ENCODE measurements around the gene R3HCC1L. TPM values are rescaled to one million over a fixed set of nuclear protein-coding genes. Genes with fewer than 3 reads are reported as not detected.

Gene R3HCC1L
- total and polyA plus RNA-seq, 2 donors (not counting 1 experiment from before 2014, with no cell fraction given) = 11.6 to 25.1 TPM

DNA sequence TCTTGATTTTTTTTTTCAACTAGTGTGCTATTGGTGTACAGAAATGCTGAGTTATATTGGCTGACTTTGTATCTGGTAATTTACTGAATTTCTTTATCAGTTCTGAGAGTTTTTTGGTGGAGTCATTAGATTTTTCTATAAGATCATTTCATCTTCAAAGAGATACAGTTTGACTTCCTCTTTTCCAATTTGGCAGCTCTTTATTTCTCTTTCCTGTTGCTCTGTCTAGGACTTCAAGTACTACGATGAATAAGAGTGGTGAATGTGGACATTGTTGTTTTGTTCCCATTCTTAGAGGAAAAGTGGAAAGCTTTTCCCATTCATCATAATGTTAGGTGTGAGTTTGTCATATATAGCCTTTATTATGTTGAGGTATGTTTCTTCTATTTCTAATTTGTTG is 83.3 kb downstream of the R3HCC1L start:
- H2AFZ ChIP-seq (ENCODE audit: insufficient read depth, low read depth, low read length, poor library complexity, severe bottlenecking) = no peak overlapping the region
- WGBS (ENCODE audit: insufficient coverage) = no CpG with 5 or more reads among the region's 1 CpG
- no peak for ATAC-seq (ENCODE audit: low read depth)
- TF ChIP-seq, protein P1, sequence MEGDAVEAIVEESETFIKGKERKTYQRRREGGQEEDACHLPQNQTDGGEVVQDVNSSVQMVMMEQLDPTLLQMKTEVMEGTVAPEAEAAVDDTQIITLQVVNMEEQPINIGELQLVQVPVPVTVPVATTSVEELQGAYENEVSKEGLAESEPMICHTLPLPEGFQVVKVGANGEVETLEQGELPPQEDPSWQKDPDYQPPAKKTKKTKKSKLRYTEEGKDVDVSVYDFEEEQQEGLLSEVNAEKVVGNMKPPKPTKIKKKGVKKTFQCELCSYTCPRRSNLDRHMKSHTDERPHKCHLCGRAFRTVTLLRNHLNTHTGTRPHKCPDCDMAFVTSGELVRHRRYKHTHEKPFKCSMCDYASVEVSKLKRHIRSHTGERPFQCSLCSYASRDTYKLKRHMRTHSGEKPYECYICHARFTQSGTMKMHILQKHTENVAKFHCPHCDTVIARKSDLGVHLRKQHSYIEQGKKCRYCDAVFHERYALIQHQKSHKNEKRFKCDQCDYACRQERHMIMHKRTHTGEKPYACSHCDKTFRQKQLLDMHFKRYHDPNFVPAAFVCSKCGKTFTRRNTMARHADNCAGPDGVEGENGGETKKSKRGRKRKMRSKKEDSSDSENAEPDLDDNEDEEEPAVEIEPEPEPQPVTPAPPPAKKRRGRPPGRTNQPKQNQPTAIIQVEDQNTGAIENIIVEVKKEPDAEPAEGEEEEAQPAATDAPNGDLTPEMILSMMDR (IDR thresholded peaks at IDR 0.05) = no peak
- no peak for TF ChIP-seq EZH2 (IDR thresholded peaks at IDR 0.05; ENCODE audit: borderline replicate concordance, insufficient read depth, low read depth, low read length, poor library complexity, severe bottlenecking)
- Mint-ChIP-seq H3K4me3 (no peak overlapping the region), H3K27ac (no peak overlapping the region), H3K4me1 (peaks cover 23% of the 10 kb centered on the region), H3K9me3 (ENCODE audit: insufficient read depth) (peaks cover 8% of the 10 kb centered on the region), H3K27me3 (no peaks in the 10 kb centered on the region)
- ChIA-PET POLR2A (no interaction called here), CTCF (no interaction called here)
- H3K27ac ChIP-seq (ENCODE audit: low read length in 2 of 2) = no peak overlapping the region
- no peak overlapping the region for H3K4me3 ChIP-seq (ENCODE audit: control extremely low read depth in 1 of 5, extremely low read depth in 1 of 5, insufficient read depth in 1 of 5, low read depth in 2 of 5, low read length in 4 of 5)
- no peaks in the 10 kb centered on the region for H3K4me1 ChIP-seq (ENCODE audit: control insufficient read depth in 2 of 2, insufficient read depth in 2 of 2, low read length in 2 of 2)
- DNase-seq = no peak
- peaks cover 5 to 18% (median 10%) of the 10 kb centered on the region in 3 donors for H3K9me3 ChIP-seq (ENCODE audit: control extremely low read depth in 1 of 3, control insufficient read depth in 2 of 3, insufficient read depth in 1 of 3, low read length in 2 of 3)
- peaks cover 20% of the 10 kb centered on the region for H3K79me2 ChIP-seq (ENCODE audit: control insufficient read depth, insufficient read depth, low read length)
- intact Hi-C loops (cut with micrococcal nuclease) = no loop called here
- H3K4me2 ChIP-seq (replicated peaks; ENCODE audit: low read depth, low read length, poor library complexity, severe bottlenecking) = no peak overlapping the region
- H3K36me3 ChIP-seq (replicated peaks in 1 of 2; ENCODE audit: control extremely low read depth in 1 of 2, control insufficient read depth in 1 of 2, extremely low read depth in 1 of 2, insufficient read depth in 2 of 2, low read length in 1 of 2) = peaks cover 3 to 5% of the 10 kb centered on the region in 2 experiments
- H3K9ac ChIP-seq (ENCODE audit: low read length) = no peak overlapping the region
- H3K27me3 ChIP-seq (replicated peaks in 1 of 4; ENCODE audit: control extremely low read depth in 1 of 4, control insufficient read depth in 3 of 4, insufficient read depth in 4 of 4, low read length in 3 of 4) = no peaks in the 10 kb centered on the region
- H4K20me1 ChIP-seq (ENCODE audit: control insufficient read depth, insufficient read depth, low read length, poor library complexity, severe bottlenecking) = no peaks in the 10 kb centered on the region

DNA sequence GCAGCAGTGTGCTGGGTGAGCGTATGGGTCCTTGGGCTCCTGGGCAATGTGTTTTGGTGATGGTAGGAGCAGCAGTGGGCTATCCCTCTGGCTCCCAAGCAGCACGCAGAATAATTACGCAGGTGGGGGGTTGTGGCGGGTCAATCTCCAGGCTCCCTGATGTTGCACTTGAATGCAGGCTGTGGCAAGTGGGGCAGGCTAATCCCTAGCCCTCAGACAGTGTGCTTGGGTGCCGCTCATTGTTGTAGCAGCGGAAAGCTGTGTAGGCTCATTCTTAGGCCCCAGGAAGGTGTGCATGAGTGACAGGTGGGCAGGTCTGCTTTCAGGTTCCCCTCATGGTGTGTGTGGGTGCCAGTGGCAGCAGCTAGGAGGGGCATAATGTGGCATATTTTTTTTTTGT is 89.4 kb downstream of the R3HCC1L start:
- ChIA-PET POLR2A (no interaction called here), CTCF (no interaction called here)
- Histone ChIP-seq H3K4me1 (ENCODE audit: control insufficient read depth in 2 of 2, insufficient read depth in 2 of 2, low read length in 2 of 2) (no peaks in the 10 kb centered on the region), H3K4me2 (replicated peaks; ENCODE audit: low read depth, low read length, poor library complexity, severe bottlenecking) (no peak overlapping the region), H4K20me1 (ENCODE audit: control insufficient read depth, insufficient read depth, low read length, poor library complexity, severe bottlenecking) (peaks cover 13% of the 10 kb centered on the region), H3K27me3 (replicated peaks in 1 of 4; ENCODE audit: control extremely low read depth in 1 of 4, control insufficient read depth in 3 of 4, insufficient read depth in 4 of 4, low read length in 3 of 4) (no peaks in the 10 kb centered on the region), H3K9me3 (ENCODE audit: control extremely low read depth in 1 of 3, control insufficient read depth in 2 of 3, insufficient read depth in 1 of 3, low read length in 2 of 3) (peaks cover 5 to 13% (median 7%) of the 10 kb centered on the region in 3 donors), H2AFZ (ENCODE audit: insufficient read depth, low read depth, low read length, poor library complexity, severe bottlenecking) (no peak overlapping the region), H3K36me3 (replicated peaks in 1 of 2; ENCODE audit: control extremely low read depth in 1 of 2, control insufficient read depth in 1 of 2, extremely low read depth in 1 of 2, insufficient read depth in 2 of 2, low read length in 1 of 2) (peaks cover 0 to 2% of the 10 kb centered on the region in 2 experiments), H3K4me3 (ENCODE audit: control extremely low read depth in 1 of 5, extremely low read depth in 1 of 5, insufficient read depth in 1 of 5, low read depth in 2 of 5, low read length in 4 of 5) (no peak overlapping the region), H3K27ac (ENCODE audit: low read length in 2 of 2) (no peak overlapping the region), H3K9ac (ENCODE audit: low read length) (no peak overlapping the region), H3K79me2 (ENCODE audit: control insufficient read depth, insufficient read depth, low read length) (peaks cover 39% of the 10 kb centered on the region)
- 97% methylated on average over 6 of the region's 6 CpGs for WGBS (ENCODE audit: insufficient coverage)
- DNase-seq = no peak
- peaks cover 16% of the 10 kb centered on the region for H3K4me1 Mint-ChIP-seq
- H3K27ac Mint-ChIP-seq = no peak overlapping the region
- ATAC-seq (ENCODE audit: low read depth) = no peak
- intact Hi-C loops (cut with micrococcal nuclease) = no loop called here
- peaks cover 6% of the 10 kb centered on the region for H3K9me3 Mint-ChIP-seq (ENCODE audit: insufficient read depth)
- H3K4me3 Mint-ChIP-seq = no peak overlapping the region
- TF ChIP-seq, protein P1 (IDR thresholded peaks at IDR 0.05) = no peak
- no peak for TF ChIP-seq EZH2 (IDR thresholded peaks at IDR 0.05; ENCODE audit: borderline replicate concordance, insufficient read depth, low read depth, low read length, poor library complexity, severe bottlenecking)
- H3K27me3 Mint-ChIP-seq = no peaks in the 10 kb centered on the region
